NCI-H2029 (cell line): ENCODE data around the gene TYSND1.
"Not testable (repeated sequence)": the region's sequence is repeated elsewhere in the genome, so short reads cannot be mapped to it uniquely, and the experiment has no call there.

Experiments
- DNase-seq: peaks from one replicate; lab custom pipeline; 2025; lab: John Stamatoyannopoulos, UW

Gene TYSND1

GRCh38 chr10:70109064-70109729 is 37.3 kb downstream of the TYSND1 start:
- no peak for DNase-seq

GRCh38 chr10:70106958-70107791 is 39.3 kb downstream of the TYSND1 start:
- DNase-seq: no peak

GRCh38 chr10:70101668-70102067 is 44.8 kb downstream of the TYSND1 start:
- no peak for DNase-seq

GRCh38 chr10:70101068-70101562 is 45.4 kb downstream of the TYSND1 start:
- not testable (repeated sequence) for DNase-seq

GRCh38 chr10:70098271-70098670 is 48.2 kb downstream of the TYSND1 start:
- DNase-seq: no peak

GRCh38 chr10:70097459-70097858 is 49.0 kb downstream of the TYSND1 start:
- DNase-seq: no peak

GRCh38 chr10:70096705-70097420 is 49.6 kb downstream of the TYSND1 start:
- no peak for DNase-seq

GRCh38 chr10:70096016-70096704 is 50.3 kb downstream of the TYSND1 start:
- no peak for DNase-seq

GRCh38 chr10:70094250-70094649 is 52.2 kb downstream of the TYSND1 start:
- DNase-seq: no peak

- DNase-seq: no peak
Observed at GRCh38 chr10:70093335-70093944, 53.1 kb downstream of the TYSND1 start.

- DNase-seq: no peak
Observed at GRCh38 chr10:70092389-70092718, 54.1 kb downstream of the TYSND1 start.

GRCh38 chr10:70090951-70091350 is 55.5 kb downstream of the TYSND1 start:
- no peak for DNase-seq

- no peak for DNase-seq
Observed at GRCh38 chr10:70090013-70090412, 56.5 kb downstream of the TYSND1 start.

GRCh38 chr10:70088308-70088698 is 58.2 kb downstream of the TYSND1 start:
- no peak for DNase-seq
